ENCODE data around the gene HCFC1.

Gene HCFC1

DNA sequence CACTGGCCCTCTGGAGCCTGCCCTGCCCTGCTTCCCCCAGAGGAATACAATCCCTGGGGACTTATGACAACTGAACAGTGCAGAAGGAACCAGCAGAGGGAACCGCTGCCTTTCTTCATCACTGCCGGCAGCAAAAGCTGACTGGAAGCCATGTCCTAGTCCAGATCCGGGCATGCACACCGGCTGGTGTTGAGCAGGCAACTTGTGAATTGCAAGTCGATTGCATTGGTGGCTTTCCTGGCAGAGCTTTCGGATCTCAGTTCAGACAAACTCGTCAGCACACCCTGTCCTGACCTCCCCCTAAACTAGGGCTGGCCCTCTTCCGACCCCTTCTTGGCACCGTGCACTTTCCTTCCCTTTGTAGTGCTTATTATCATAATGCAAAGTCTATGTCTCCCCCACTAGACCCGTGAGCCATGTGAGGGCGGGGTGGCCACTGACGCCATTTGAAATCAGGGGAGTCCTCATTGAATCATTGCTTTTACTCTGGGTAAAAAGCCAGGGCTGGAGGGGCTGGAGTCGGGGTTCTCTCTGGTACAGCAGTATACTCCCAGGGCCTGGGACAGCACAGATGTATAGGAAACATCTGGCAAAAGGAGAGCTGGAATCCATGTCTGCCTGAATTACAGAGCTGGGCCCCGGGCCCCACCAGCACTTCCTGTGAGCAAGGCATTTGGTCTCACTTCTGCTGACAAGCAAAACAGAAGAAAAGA is 47.3 kb downstream of the HCFC1 start:
- DNase-seq (ENCODE audit: low spot score) = peak; percentile 56

DNA sequence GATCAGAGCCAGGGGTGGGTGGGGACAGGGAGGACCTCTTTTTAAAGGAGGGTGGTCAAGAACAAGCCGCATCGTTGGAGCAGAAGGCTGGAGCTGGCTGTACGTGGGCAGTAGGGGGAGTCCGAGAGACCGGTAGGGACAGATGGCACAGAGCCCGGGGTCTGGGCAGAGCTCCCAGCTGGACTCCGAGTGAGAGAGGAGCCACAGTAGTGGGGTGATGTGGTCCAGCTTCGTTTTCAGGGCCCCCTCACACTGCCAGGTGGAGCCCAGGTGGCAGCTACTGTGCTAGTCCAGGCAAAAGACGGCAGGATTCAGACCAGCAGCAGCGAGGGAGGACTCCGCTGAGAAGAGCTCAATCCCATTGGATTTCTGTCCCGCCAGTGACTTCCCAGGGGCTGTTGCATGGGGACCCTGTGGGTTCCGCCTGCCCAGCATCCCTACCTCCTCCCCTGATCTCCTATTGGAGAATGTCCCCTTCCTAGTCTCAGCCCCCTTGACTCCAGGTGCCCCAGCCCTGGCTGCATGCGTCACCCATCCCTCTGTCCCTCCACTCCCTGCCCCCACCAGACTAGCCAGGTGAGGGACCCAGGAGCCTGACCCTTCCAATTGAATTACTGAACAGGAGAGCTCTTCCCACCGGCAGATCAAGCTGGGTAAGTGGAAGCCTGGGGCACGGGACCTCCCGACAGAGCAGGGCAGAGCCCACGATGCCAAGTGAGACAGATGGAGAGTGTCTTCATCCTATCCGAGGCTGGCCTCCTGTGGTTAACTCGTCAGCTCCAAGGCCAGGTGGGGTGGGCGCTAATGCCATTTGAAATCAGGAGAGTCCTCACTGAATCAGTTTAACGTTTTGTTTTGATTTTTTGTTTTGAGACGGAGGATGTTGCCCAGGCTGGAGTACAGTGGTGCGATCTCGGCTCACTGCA is 48.4 kb downstream of the HCFC1 start:
- DNase-seq (ENCODE audit: low spot score) = no peak

DNA sequence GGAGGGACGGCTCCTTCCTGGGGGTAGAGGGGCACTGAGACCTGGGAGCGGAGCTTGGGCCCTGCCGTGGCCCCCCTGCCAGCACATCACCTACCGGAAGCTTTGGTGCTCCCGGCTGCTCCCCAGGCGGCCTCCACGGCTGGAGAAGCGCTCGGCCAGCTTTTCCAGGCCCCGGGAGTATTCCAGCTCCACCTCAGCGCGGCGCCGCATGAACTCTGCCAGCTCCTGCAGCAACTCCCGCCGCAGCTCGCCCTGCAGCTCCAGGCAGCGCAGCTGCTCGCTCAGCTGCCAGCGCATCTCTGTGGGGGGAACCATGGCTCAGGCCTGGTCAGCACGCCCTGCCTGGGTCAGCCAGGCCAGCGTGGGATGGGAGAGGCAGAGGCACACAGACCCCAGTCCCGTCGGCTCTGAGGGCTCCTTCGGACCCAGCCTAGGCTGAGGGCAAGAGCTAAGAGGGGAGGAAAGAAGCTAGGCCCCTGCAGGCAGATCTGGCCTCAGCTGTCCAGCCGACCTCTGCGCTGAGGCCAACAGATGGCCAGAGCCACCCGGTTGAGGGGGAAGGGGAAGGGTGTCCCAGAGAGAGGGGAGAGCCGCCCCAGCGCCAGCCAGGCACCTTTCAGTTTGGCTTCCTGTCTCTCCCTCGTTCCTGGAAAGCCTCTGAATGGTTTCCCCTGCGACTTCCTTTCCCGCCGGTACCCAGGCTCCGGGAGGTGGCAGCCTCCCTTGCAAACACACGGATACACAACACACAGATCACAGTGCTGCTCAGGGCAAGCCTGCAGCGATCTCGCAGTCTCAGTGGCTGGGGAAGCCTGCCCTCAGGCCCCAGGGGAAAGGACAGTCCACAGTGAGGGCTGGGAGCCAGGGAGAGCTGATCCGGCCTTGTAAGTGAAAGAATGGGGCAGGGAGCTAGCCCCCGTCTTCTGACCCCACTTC is 49.8 kb downstream of the HCFC1 start:
- no peak for DNase-seq (ENCODE audit: low spot score)

DNA sequence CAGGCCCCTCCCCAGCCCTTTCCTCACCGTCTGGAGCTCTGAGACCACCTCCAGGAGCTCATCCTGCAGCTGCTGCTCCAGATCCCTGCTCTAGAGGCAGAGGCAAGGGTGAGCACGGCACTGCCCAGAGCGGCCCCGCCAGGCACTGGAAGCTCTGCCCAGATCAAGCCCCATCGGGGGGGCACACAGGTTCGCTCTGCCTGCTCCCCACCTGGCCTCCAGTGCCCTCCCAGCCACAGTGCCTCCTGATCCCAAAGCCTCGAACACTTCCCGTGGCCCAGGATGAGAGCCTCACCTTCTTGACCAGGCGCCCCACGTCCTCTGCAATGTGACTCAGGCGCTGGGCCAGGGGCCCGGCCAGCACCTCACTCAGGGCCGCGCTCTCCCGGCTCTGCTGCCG is 50.5 kb downstream of the HCFC1 start:
- DNase-seq (ENCODE audit: low spot score) = no peak

- DNase-seq (ENCODE audit: low spot score) = no peak
These were observed 51.1 kb downstream of the HCFC1 start for GRCh38 chrX:153920546-153920945.

GRCh38 chrX:153919281-153919680 is 52.3 kb downstream of the HCFC1 start:
- DNase-seq (ENCODE audit: low spot score) = no peak

DNA sequence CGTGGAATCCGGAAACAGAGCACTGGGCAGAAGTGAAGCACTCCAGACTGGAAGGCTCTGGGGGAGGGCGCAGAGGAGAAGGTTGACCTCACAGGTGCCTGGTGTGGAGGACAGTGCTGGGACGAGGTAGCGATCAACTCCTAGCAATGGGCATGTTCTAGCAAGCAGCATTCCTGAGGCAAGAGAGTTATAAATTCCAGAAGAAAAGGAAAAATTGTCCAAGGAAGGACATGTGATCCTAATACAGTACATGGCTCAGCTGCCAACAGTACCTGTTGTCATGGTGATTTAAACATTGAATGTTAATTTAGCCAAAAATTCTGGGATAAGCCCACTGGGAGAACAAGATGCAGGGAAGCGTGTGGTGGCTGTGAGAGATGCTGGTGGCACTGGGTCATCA is 53.7 kb downstream of the HCFC1 start:
- no peak for DNase-seq (ENCODE audit: low spot score)

GRCh38 chrX:153913701-153914100 is 57.9 kb downstream of the HCFC1 start:
- DNase-seq (ENCODE audit: low spot score) = no peak

DNA sequence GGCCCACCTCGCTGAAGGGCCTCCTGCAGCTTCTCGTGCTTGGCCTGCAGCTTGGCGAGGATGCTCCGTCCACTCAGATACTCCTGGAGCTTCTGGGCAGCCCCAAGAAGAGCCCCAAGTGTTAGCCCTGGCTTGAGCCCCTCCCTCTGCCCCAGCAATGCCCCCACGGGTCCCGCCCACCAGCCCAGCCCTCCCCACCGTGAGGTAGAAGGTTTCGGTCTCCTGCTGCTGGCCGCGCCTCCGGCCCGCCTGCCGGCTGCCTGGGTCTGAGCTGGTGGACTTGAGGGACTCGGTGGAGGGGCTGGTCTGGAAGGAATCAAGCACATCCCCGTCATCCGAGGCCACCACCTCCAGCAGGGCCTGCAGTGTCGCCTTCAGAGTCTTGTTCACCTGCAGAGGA is 58.4 kb downstream of the HCFC1 start:
- no peak for DNase-seq (ENCODE audit: low spot score)

- no peak for DNase-seq (ENCODE audit: low spot score)
These were observed 59.8 kb downstream of the HCFC1 start for GRCh38 chrX:153911798-153912197.

GRCh38 chrX:153910446-153910845 is 61.2 kb downstream of the HCFC1 start:
- no peak for DNase-seq (ENCODE audit: low spot score)

DNA sequence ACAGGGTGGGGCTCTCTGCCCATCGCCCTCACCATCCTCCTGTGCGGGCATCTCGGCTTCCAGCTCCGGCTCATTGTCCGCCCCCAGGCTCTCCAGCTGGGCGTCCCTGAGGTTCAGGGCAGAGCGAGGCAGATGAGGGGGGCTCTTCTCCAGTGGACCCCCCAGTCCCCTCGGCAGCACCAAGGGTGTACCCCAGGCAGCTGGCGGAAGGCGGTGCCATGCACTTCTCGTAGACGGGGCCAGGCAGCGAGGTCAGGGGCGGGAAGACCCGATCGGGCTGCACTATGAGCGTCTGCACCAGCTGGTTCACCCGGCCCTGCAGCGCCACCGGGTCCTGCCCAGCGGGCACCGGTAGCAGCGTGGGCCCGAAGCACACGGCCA is 61.6 kb downstream of the HCFC1 start:
- DNase-seq (ENCODE audit: low spot score) = no peak

DNA sequence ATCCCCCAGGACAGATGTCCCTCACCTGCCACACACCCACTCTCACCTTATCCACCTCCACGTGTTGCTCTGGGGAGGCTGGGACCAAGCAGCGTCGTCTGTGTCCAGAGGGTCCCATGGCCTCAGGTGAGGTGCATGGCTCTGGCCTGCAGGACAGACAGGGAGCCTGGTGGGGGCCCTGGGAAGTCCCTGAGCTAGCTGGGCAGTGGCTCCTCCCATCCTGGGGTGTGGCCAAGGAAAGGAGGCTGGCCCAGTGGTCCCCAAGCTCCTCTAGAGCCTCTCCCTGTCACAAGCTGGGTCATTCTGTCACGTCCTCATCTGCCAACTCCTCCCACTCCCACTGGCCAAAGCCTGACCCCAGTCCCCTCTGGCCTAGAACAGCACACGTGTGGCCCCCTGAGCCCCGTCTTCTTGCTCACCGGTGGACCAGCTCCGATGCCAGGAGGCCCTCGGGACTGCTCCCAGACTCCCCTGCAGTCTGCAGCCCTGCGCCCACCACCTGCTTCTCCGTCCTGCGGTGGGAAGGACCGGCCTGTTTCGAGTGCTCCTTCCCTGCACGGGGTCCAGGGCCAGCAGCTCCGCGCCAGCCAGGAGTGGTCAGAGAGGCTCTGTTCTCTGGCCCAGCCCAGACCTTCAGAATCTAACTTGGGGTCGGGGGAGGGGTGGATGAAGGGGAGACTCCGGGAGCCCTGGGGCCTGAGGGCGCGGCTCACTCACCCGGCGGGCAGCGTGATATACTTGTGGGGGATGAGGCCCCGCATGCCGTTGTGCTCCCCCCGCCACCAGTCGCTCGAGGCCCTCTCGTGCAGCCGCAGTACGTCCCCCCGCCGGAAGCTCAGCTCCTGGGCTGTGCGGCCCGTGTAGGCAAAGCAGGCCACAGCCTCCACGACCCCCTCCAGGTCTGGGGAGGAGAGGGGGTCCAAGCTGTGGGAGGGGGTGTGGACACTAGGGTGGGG is 62.3 kb downstream of the HCFC1 start:
- DNase-seq (ENCODE audit: low spot score) = no peak

- DNase-seq (ENCODE audit: low spot score) = no peak
These were observed 63.3 kb downstream of the HCFC1 start for GRCh38 chrX:153908219-153908860.

- DNase-seq (ENCODE audit: low spot score) = no peak
These were observed 64.2 kb downstream of the HCFC1 start for GRCh38 chrX:153907456-153907855.

- DNase-seq (ENCODE audit: low spot score) = no peak
These were observed 65.3 kb downstream of the HCFC1 start for GRCh38 chrX:153906126-153906917.

DNA sequence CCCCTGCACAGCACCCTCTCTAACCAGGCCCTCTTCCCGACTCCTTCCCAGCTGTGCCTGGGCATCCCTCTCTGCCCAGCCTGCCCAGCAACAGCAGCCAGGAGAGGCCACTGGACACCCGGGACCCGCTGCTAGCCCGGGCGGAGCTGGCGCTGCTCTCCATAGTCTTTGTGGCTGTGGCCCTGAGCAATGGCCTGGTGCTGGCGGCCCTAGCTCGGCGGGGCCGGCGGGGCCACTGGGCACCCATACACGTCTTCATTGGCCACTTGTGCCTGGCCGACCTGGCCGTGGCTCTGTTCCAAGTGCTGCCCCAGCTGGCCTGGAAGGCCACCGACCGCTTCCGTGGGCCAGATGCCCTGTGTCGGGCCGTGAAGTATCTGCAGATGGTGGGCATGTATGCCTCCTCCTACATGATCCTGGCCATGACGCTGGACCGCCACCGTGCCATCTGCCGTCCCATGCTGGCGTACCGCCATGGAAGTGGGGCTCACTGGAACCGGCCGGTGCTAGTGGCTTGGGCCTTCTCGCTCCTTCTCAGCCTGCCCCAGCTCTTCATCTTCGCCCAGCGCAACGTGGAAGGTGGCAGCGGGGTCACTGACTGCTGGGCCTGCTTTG is 66.0 kb downstream of the HCFC1 start:
- no peak for DNase-seq (ENCODE audit: low spot score)

DNA sequence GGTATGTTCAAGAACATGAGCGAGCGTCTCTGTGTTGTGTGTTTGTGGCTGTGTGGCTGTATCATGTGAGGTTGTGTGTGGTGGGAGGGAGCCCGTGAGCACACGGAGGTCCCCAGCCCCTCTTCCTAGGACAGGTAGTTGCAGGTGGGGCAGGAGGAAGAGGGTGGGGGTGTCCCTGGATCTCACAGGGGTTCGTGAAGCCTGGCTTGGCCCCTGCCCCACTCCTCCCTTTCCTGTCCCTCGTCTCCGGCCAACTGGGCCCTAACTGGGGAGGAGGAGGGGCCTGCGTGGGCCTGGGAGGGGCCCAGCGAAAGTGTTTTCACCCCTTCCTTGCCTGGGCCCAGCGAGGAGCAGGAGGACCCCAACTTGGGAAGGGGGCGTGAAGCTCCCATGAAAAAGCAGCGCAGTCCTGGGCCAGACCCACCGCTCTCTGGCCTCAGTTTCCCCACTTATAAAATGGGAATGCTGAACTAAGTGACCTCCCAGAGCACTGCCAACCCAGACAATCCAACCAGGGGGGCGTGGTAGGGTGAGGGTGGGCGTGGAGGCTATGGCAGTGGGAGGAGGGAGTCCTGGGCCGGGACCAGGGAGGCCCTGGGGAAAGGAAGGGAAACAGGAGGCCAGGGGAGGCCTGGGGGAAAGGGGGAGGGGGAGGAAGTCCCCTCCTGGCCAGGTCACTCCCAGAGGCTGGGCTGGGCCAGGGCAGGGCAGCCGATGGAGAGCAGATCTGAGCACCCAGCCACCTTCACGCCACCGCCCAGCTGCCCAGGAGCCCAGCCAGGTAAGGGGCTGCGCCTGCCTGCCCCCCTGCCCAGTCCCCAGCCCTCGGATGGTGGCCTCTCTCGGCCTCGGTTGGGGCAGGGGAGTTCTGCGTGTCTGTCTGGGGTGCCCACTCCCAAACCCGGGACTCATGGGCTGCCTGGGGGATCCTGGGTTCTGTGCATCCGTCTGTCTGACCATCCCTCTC is 67.3 kb downstream of the HCFC1 start, which contains the start of gene AVPR2:
AVPR2 (plus strand) TSS at position 683 of the 967 bp plus-strand sequence. CDS start 473 bp downstream, outside the sequence.
- no peak for DNase-seq (ENCODE audit: low spot score)
